Endothelial cell of umbilical vein (primary cell): ENCODE measurements around the gene CINP. TPM values are rescaled to one million over a fixed set of nuclear protein-coding genes. Genes with fewer than 3 reads are reported as not detected.

ENCODE experiments used
- BruUV-seq: library from RNA; stranded (reverse); fragments of 400-500 nt; replicated peaks from 2 replicates; lab custom pipeline; 2021; lab: Mats Ljungman, UMichigan
- CTCF ChIA-PET: fragments of 300-600, 350-600 bp; sonication (Branson Sonifier 250); formaldehyde crosslinking; loops from one replicate; lab custom pipeline; 2021; ENCODE audit warnings: antibody characterized with exemption, inconsistent platforms; lab: Charles Lee
- POLR2A ChIA-PET: fragments of 300-600, 350-600 bp; sonication (Branson Sonifier 250); formaldehyde crosslinking; loops from one replicate; lab custom pipeline; 2021; ENCODE audit warnings: antibody characterized with exemption, inconsistent platforms; lab: Charles Lee
- DNase-seq: peaks from one replicate; pipeline ENCODE4 v3.0.0-alpha.2; 2011; ENCODE audit warnings: low read depth, low spot score
- FAIRE-seq: peaks from 2 replicates; lab custom pipeline; 2011; peaks lifted over from hg19 to GRCh38; lab: Jason Lieb, UNC
- H2AFZ ChIP-seq: 2 replicates; pipeline ENCODE4 v1.6.0; 2012; ENCODE audit warnings: low read depth, low read length, control low read depth, inconsistent platforms
- H3K27ac ChIP-seq: 2 replicates; pipeline ENCODE4 v1.5.1; 2011; ENCODE audit warnings: low read depth, mild to moderate bottlenecking, control low read depth, low read length, moderate library complexity; ENCODE audit not compliant: insufficient read depth
- H3K27me3 ChIP-seq, 2 experiments: 2 replicates each; pipeline versions ENCODE4 v1.6.0 to v1.6.1; 2011; ENCODE audit warnings: low read length in 2 of 2, mixed read lengths in 1 of 2; ENCODE audit not compliant: control insufficient read depth in 2 of 2, insufficient read depth in 2 of 2
- H3K36me3 ChIP-seq, 2 experiments: 2 replicates in 1 of 2; 3 replicates in 1 of 2; pipeline ENCODE4 v1.5.1; 2011; ENCODE audit warnings: low read length in 2 of 2, mild to moderate bottlenecking in 1 of 2, moderate library complexity in 1 of 2; ENCODE audit not compliant: control insufficient read depth in 2 of 2, insufficient read depth in 2 of 2; ENCODE audit errors: extremely low read depth in 1 of 2
- H3K4me1 ChIP-seq: 3 replicates; pipeline ENCODE4 v1.5.1; 2011; ENCODE audit warnings: mild to moderate bottlenecking, low read length; ENCODE audit not compliant: control insufficient read depth, insufficient read depth; ENCODE audit errors: extremely low read depth
- H3K4me2 ChIP-seq: 2 replicates; pipeline ENCODE4 v1.6.1; 2011; ENCODE audit warnings: low read length, control low read depth, mixed read lengths; ENCODE audit not compliant: insufficient read depth
- H3K4me3 ChIP-seq, 3 experiments: fragments of 200-600 bp in 1 of 3; sonication (generic), shearing (Covaris generic) in 1 of 3; replicated peaks in 1 of 3; 2 replicates each; pipeline ENCODE4 v1.5.1; 2011 to 2016; ENCODE audit warnings: control low read depth in 3 of 3, low read length in 3 of 3, mild to moderate bottlenecking in 2 of 3, inconsistent platforms in 1 of 3, low read depth in 1 of 3, moderate library complexity in 1 of 3; ENCODE audit not compliant: insufficient read depth in 1 of 3
- H3K79me2 ChIP-seq: 2 replicates; pipeline ENCODE4 v1.6.0; 2012; ENCODE audit warnings: low read length, inconsistent platforms; ENCODE audit not compliant: control insufficient read depth, insufficient read depth
- H3K9ac ChIP-seq: replicated peaks from 2 replicates; pipeline ENCODE3; 2011; ENCODE audit warnings: low read length, control low read depth; ENCODE audit not compliant: insufficient read depth; ENCODE audit errors: extremely low read depth
- H3K9me1 ChIP-seq: replicated peaks from 3 replicates; pipeline ENCODE4 v1.6.0; 2011; ENCODE audit warnings: mild to moderate bottlenecking, low read length; ENCODE audit not compliant: control insufficient read depth, insufficient read depth; ENCODE audit errors: extremely low read depth
- H3K9me3 ChIP-seq: replicated peaks from 2 replicates; pipeline ENCODE4 v1.5.1; 2012; ENCODE audit warnings: low read length, inconsistent platforms; ENCODE audit not compliant: control insufficient read depth, insufficient read depth
- H4K20me1 ChIP-seq: replicated peaks from 2 replicates; pipeline ENCODE3; 2011; ENCODE audit warnings: mild to moderate bottlenecking, low read length; ENCODE audit not compliant: control insufficient read depth, insufficient read depth; ENCODE audit errors: extremely low read depth
- EZH2 ChIP-seq: IDR thresholded peaks from 2 replicates; pipeline ENCODE4 v1.6.1; 2012; ENCODE audit warnings: borderline replicate concordance, low read depth, mild to moderate bottlenecking, moderate library complexity, low read length, inconsistent platforms; ENCODE audit not compliant: severe bottlenecking
- FOS ChIP-seq: IDR thresholded peaks from 2 replicates; pipeline ENCODE4 v1.6.1; 2011; ENCODE audit warnings: mild to moderate bottlenecking, low read length, moderate library complexity, borderline replicate concordance; ENCODE audit not compliant: insufficient read depth
- GATA2 ChIP-seq: IDR thresholded peaks from 2 replicates; pipeline ENCODE4 v1.7.0; 2011; ENCODE audit warnings: low read depth, mild to moderate bottlenecking, moderate library complexity, mixed read lengths, low read length; ENCODE audit not compliant: insufficient read length, insufficient read depth
- JUN ChIP-seq: IDR thresholded peaks from 2 replicates; pipeline ENCODE4 v1.6.1; 2011; ENCODE audit warnings: borderline replicate concordance, low read depth; ENCODE audit not compliant: insufficient read length, insufficient read depth
- MAX ChIP-seq: IDR thresholded peaks from 2 replicates; pipeline ENCODE4 v1.6.1; 2011; ENCODE audit not compliant: insufficient read depth, insufficient read length
- MYC ChIP-seq: IDR thresholded peaks from one replicate; pipeline ENCODE4 v1.6.1; 2011; ENCODE audit warnings: mild to moderate bottlenecking, low read depth, low read length
- POLR2A ChIP-seq: IDR thresholded peaks from 2 replicates; pipeline ENCODE4 v1.6.1; 2012; ENCODE audit warnings: low read depth, mild to moderate bottlenecking, control low read depth, low read length
- POLR2AphosphoS5 ChIP-seq: IDR thresholded peaks from 2 replicates; pipeline ENCODE4 v1.6.1; 2012; ENCODE audit warnings: low read depth, mild to moderate bottlenecking, control low read depth, low read length, moderate library complexity; ENCODE audit not compliant: insufficient read depth
- dilution Hi-C: fragments of 300-500 bp; cut with MboI; formaldehyde crosslinking; loops from one replicate; pipeline ENCODE4 v1.15.0; 2019; ENCODE audit warnings: low sequenced_read_pairs; ENCODE audit not compliant: extremely low pct_ligation_motif_present
- intact Hi-C: fragments of 100-400 bp; cut with micrococcal nuclease; formaldehyde crosslinking; loops from one replicate; pipeline ENCODE4 v1.10.0; 2022
- polyA plus RNA-seq, 4 experiments: library from polyadenylated mRNA; depleted of rRNA in 3 of 4; stranded (reverse) in 3 of 4; unstranded in 1 of 4; fragments of >200 nt; gene quantifications; 2 replicates each; pipeline versions ENCODE4 v1.2.1 to v1.2.3, GENCODE V29; 2011 to 2012; ENCODE audit warnings: missing spikeins in 1 of 4
- total RNA-seq: library from RNA; stranded (reverse); gene quantifications from 2 replicates; pipeline ENCODE4 v1.2.3, GENCODE V29; 2021
- TF ChIP-seq, protein P1 (sequence below), 2 donors: IDR thresholded peaks; 1 replicate in 1 of 2; 2 replicates in 1 of 2; pipeline ENCODE4 v1.5.1; 2011; ENCODE audit warnings: low read length in 2 of 2, mild to moderate bottlenecking in 2 of 2, moderate library complexity in 2 of 2, control low read depth in 1 of 2, inconsistent platforms in 1 of 2, low read depth in 1 of 2; ENCODE audit not compliant: insufficient read depth in 1 of 2; ENCODE audit errors: extremely low read depth in 1 of 2

The CINP gene
- total and polyA plus RNA-seq, 2 donors (not counting 3 experiments of a cell fraction or from before 2014, with no cell fraction given): 44.0 to 79.1 TPM

DNA sequence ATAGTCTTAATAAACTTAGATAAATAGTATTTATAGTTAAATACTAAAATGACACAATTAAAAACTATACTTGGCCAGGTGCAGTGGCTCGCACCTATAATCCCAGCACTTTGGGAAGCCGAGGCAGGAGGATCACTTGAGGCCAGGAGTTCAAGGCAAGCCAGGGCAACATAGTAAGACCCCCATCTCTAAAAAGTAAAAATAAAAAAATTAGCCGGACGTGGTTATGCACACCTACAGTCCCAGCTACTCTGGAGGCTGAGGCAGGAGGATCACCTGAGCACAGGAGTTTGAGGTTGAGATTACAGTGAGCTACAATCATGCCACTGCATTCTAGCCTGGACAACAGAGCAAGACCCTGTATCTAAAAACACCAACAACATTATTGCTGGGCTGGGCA, 16.0 kb downstream of the CINP start:
- no peak overlapping the region for H2AFZ ChIP-seq
- no peak for TF ChIP-seq JUN
- TF ChIP-seq EZH2: no peak
- H3K27me3 ChIP-seq: no peaks in the 10 kb centered on the region
- H3K9me3 ChIP-seq: no peaks in the 10 kb centered on the region
- H3K4me2 ChIP-seq: no peak overlapping the region
- H3K9me1 ChIP-seq: no peaks in the 10 kb centered on the region
- POLR2A ChIA-PET: no interaction called here
- no peaks in the 10 kb centered on the region for H3K79me2 ChIP-seq
- intact Hi-C loops (no loop called here), dilution Hi-C loops (no loop called here)
- no peak overlapping the region for H3K27ac ChIP-seq
- DNase-seq (no peak), FAIRE-seq (no peak)
- CTCF ChIA-PET: no interaction called here
- peaks cover 3 to 24% of the 10 kb centered on the region in 2 experiments for H3K36me3 ChIP-seq
- H3K9ac ChIP-seq: no peak overlapping the region
- H3K4me1 ChIP-seq: peaks cover 13% of the 10 kb centered on the region
- no peak overlapping the region for H3K4me3 ChIP-seq
- H4K20me1 ChIP-seq: no peaks in the 10 kb centered on the region
- BruUV-seq: no TSS peak

GRCh38 chr14:102345232-102345631, 17.5 kb downstream of the CINP start:
- intact Hi-C loops (no loop called here), dilution Hi-C loops (no loop called here)
- ChIA-PET CTCF (no interaction called here), POLR2A (no interaction called here)
- TF ChIP-seq GATA2 (no peak), POLR2AphosphoS5 (no peak), EZH2 (no peak), MAX (no peak), JUN (no peak), MYC (no peak), POLR2A (no peak), FOS (no peak)
- TF ChIP-seq, protein P1, sequence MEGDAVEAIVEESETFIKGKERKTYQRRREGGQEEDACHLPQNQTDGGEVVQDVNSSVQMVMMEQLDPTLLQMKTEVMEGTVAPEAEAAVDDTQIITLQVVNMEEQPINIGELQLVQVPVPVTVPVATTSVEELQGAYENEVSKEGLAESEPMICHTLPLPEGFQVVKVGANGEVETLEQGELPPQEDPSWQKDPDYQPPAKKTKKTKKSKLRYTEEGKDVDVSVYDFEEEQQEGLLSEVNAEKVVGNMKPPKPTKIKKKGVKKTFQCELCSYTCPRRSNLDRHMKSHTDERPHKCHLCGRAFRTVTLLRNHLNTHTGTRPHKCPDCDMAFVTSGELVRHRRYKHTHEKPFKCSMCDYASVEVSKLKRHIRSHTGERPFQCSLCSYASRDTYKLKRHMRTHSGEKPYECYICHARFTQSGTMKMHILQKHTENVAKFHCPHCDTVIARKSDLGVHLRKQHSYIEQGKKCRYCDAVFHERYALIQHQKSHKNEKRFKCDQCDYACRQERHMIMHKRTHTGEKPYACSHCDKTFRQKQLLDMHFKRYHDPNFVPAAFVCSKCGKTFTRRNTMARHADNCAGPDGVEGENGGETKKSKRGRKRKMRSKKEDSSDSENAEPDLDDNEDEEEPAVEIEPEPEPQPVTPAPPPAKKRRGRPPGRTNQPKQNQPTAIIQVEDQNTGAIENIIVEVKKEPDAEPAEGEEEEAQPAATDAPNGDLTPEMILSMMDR (IDR thresholded peaks at IDR 0.05; ENCODE audit: extremely low read depth in 1 of 2, insufficient read depth in 1 of 2, low read depth in 1 of 2, low read length in 2 of 2): no peak
- no peak for DNase-seq
- H3K4me1 ChIP-seq: no peaks in the 10 kb centered on the region
- H3K4me2 ChIP-seq: no peak overlapping the region
- no peaks in the 10 kb centered on the region for H4K20me1 ChIP-seq
- peaks cover 3 to 31% of the 10 kb centered on the region in 2 experiments for H3K36me3 ChIP-seq
- no peak overlapping the region for H3K9ac ChIP-seq
- BruUV-seq: no TSS peak
- H3K9me3 ChIP-seq: no peaks in the 10 kb centered on the region
- no peak overlapping the region for H3K4me3 ChIP-seq
- no peak overlapping the region for H2AFZ ChIP-seq
- H3K27ac ChIP-seq: no peak overlapping the region
- H3K9me1 ChIP-seq: no peaks in the 10 kb centered on the region
- no peak for FAIRE-seq
- H3K79me2 ChIP-seq: no peaks in the 10 kb centered on the region
- H3K27me3 ChIP-seq: no peaks in the 10 kb centered on the region
